ENCODE measurements around the gene TMEM121.

Gene TMEM121

DNA sequence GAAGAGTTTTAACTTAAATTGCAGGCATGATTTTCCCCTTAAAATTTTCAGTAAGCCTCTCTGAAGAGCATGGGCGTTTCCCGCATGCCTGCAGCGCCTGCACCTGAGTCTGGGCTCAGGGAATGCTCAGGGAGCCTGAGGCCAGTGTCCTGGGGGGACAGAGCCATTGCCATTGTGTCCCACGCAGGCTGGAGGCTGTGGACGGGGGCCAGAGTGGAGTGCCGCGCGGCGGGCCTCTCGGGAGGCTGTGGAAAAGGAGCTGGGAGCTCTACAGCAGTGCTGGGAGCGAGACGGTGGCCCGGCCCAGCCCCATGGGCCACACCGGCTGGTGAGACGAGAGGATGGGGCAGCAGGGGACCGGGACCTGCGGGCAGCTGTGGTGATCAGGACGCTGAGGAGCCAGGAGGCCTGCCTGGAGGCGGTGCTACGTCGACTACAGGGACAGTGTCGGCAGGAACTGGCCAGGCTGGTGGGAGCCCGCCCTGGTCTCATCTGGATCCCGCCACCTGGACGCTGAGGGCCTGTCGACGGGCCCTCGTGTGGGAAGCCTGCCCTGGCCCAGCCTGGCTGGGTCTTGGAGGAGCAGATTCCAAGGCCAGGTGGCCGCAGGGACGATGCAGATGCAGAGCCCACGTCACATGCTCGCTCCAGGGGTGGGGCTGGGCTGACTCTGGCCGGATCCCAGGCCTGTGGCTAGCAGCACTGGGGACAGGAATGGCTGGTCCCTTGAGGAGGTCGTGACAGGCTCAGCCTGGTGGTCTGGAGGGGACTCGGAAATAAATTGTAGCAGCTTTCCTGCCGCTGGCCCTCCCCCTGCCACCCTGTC, 27.7 kb upstream of the TMEM121 start:
- FAIRE-seq: no peak

DNA sequence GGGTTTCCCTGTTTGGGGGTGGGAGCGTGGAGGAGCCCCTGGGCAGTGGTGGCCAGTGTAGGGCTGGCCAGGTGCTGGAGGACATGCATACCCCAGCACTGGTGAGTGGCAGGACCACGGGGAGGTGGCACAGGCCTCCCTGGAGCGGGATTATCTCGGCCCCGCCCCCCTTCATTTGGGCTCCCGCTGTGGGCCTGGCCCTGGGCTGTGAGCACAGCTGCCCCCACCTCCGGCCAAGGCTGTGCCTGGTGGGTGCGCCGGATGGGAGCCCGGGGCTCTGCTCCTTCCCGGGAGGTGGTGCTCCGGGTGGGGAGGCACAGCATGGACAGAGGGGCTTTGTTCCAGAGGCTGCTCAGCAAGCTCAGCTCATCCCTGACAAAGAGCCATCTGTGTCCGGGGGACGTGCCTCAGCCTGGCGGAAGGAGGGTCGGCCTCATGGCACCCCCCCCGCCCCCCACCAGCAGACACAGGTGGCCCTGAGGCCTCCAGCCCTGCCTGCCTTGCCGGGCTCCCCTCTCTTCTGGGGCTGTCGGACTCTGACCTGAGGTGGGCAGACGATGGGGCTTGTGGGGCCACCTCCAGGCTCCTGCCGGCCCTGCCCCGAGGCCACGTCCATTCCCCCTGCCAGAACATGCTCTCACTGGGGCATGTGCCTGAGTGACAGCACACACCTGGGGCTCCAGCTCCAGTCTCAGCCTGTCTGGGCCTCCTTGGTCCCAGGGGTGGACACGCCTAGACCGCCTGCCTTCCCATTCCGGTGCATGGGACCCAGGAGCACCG, 26.9 kb upstream of the TMEM121 start:
- FAIRE-seq: no peak

DNA sequence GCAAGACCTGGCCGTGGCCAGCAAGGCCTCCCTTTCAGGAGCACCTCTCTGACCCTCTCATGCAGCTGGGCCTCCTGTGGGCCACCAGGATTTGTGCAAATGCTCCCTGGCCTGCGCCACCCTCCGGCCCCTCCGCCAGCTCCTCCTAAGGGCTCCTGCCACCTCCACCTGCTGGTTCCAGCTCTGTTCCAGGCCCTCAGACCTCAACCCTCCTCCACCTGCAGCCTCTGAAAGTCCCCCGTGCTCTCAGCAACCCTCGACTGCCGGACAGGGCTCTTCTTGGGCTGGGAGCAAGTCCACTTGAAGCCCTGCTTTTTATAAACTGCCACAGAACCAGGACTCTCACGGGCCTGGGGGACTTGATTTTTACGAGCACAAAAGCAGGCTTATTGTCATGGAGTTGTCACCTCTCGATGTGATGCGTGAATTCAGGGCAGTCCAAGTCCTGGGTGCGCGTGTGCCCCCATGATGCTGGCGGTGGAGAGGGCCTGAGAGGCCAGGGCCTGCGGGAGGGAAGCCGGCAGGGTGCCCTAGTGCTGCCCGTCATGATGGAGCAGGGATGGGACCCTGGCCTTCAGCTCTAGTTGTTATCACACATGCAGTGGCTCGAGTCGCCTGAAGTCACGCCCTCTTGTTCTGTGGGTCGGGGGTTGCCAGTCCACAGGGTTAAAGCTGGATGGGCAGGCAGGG, 26.2 kb upstream of the TMEM121 start:
- no peak for FAIRE-seq

DNA sequence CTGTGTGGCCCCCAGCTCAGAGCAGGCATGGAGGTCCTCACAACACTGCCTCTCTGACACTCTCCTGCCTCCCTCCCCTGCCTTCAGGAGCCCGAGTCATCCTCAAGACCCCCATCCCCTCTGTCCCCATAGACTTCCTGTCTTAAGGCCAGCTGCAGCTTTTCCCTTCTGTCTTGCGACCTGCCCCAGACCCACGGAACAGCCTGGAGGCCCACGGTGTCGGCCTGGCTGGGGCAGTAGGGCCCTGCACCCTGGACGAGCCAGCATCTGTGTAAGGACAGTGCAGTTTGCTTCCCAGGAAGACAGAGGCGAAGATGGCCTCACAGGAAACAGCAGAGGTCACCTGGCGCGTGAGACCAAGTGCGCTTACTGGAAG, 25.7 kb upstream of the TMEM121 start:
- FAIRE-seq: no peak

DNA sequence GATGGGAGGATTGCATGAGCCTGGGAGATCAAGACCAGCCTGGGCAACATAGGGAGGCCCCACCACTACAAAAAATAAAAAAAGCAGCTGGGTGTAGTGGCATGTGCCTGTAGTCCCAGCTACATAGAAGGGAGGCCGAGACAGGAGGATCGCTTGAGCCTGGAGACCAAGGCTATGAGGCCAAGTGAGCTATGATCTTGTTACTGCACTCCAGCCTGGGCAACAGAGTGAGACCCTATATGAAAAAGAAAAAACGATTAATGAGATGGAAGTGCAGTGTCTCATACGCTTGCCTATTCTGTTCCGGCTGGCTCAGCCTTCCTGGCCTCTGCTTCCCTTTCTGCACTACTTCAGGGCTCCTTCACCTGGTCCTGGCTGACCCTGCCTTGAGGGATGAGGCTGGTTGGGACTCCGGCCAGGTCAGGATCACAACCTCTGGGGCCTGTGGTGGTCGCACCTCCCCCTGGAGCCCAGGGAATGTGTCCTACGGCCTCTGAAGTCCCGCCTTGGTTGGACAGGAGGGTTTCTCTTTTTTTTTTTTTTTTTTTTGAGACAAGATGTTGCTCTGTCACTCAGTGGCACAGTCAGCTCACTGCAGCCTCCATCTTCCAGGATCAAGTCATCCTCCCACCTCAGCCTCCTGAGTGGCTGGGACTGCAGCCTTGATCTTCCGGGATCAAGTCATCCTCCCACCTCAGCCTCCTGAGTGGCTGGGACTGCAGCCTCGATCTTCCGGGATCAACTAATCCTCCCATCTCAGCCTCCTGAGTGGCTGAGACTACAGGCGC, 24.7 kb upstream of the TMEM121 start:
- no peak for FAIRE-seq

DNA sequence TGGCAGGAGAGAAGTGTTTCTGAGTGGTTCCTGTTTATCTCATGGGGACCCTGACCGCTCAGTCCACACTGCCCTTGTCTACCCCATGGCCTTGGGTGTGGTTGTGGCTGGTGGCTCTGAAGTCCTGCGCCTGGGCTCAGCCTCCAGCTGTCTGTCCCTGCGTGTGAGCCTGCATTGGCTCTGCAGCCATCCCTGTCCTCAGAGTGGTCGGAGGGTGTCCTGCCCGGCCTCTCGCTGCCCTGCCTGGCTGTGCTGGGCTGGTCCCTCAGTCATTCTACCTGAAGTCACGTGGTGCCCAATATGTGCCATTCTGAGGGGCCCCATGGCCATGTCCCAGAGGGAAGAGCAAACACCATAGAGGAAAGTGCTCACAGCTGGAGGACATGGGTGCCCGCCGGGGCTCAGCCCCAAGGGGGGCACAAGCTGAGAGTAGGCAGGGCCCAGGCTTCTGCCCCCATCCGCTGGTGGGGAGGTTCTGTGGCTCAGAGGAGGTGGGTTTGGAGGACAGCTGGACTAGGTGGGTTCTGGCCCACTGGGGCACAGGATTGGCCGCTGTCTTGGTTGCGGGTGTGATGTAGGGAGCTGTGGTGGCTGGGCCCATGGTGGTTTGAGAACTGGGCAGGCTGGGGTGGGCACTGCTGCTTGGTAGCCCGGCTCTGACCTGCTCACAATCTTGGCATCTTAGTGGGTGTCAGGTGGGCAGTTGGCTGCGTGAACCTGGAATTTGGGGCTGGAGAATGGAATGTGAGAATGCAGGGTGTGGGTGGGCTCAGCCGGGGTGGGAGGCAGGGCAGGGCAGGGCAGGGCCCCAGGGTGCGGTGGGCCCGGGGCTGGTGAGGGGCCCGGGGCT, 23.7 kb upstream of the TMEM121 start:
- FAIRE-seq: no peak

DNA sequence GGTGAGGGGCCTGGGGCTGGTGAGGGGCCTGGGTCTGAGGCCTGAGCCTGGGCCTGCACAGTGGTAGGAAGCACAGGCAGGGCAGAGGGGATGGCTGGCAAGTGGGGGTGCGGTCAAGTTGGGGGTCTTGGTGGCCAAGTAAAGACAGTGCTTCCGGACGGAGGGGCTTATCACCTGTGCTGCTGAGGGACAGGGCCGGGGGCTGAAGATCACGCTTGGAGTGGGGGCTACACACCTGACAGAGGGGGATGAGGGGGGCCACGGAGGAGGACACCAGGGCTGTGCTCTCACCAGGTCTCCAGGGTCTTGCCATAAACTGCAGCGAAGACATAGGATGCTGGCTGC, 23.1 kb upstream of the TMEM121 start:
- FAIRE-seq: no peak

DNA sequence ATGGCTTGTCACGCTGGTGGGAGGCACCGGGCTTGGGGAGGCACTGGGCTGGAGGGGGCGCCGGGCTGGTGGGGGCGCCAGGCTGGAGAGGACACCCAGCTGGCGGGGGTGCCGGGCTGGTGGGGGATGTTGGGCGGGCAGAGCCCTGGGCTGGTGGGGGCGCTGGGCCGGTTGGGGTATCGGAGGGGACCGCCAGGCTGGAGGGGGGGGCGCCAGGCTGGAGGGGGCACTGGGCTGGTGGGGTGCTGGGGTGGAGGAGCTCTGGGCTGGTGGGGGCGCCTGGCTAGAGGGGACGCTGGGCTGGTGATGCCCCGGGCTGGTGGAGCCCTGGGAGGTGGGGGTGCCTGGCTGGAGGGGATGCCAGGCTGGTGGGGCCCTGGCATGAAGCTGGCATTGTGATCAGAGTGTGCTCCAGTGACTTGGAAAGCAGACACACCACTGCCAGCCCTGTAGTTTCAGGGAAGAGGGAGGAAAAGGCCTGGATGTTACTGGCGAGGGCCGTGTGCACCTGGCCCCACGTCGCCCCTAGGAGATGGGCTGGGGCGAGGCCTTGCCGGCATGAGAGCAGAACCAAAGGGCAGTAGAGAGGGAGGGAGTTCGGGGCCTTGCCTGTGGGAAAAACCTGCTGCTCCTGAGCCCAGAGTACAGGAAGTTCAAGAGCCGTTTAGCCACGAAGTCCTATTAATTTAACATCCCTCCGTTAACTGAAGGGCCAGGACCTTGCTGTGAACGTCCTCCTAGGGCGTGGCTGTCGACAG, 22.3 kb upstream of the TMEM121 start:
- FAIRE-seq: no peak

DNA sequence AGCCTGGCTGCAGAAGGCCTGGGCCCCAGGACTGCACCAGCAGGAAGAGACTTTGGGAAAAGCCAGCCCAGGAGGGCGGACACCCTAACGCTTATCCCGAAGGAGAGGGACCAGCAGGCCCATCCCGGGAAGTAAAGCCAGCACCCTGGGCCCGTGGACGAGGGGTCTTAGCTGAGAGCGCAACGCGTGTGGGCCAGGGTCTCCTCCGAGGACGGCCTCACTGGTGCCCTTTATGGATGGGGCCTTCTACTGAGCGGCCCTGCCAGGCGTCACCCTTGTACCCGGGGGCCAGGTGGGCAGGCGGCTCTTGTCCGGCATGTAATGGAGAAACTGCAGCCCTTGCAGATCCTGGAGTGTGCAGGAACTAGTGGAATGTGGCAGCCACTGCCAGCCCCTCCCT, 21.3 kb upstream of the TMEM121 start:
- no peak for FAIRE-seq

DNA sequence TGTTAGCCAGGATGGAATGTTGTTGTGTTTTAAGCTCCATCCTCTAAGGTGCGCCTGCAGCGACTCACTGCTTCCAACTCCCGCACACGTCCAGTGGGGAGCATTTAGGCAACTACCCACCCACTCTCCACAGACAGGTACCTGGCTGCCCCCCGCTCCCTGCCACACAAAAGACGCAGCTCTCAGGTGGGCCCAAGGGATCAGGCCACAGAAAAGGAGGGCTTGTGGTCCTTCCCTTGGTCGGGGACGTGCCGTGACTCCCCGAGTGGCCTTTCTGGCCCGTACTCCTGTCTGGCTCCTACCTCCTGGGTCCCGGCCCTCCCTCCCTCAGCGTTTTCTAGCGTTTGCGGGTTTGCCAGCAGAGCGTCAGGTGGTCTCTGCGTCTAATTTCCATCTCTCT, 19.1 kb upstream of the TMEM121 start:
- no peak for FAIRE-seq

DNA sequence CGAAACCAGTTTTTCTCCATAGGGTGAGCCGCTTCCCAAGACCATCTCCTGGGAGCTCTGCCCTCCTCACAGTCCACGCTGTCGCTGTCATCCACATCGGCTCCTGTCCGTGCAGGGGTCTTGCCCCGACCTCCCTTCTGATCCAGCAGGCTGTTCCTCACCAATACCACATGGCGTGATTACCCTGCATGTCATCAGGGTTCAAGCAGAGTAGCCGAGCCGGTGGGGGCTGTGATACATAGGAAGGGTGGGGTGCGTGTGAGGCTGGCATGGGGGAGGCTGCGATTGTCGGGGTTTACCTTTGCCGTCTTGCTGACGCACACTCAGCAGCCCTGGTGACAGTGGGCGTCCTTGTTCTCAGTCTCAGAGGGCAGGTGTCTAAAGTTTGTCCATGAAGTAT, 18.3 kb upstream of the TMEM121 start:
- FAIRE-seq: no peak

DNA sequence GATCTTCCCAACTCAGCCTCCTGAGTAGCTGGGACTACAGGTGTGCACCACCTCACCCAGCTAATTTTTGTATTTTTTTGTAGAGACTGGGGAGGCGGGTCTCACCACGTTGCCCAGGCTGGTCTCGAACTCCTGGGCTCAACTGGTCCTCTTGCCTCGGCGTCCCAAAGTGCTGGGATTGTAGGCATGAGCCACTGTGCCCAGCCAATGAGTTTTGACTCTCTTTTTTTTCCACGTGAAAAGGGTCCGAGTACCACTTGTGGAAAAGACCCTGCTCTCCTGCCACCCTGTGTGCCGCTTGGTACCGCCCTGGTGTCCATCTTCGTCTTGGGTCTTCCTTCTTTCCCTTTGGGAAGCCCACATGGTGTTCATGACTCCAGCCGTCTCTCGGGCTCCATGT, 17.8 kb upstream of the TMEM121 start:
- no peak for FAIRE-seq

DNA sequence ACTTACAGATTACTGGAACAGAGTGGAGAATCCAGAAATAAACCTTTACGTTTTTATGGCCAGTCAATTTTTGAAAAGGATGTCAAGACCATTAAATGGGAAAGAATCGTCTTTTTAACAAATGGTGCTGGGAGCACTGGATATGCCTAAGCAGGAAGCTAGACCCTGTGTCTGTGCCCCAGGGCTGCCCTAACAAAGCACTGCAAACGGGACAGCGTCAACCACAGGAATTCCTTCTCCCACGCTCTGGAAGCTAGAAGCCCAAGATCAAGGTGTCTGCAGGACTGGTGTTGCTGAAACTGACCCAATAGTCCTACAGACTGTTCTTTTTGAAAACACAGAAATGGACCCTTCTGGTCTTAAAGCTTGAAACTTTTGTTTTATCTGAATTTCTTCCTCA, 9.3 kb upstream of the TMEM121 start:
- FAIRE-seq: no peak

DNA sequence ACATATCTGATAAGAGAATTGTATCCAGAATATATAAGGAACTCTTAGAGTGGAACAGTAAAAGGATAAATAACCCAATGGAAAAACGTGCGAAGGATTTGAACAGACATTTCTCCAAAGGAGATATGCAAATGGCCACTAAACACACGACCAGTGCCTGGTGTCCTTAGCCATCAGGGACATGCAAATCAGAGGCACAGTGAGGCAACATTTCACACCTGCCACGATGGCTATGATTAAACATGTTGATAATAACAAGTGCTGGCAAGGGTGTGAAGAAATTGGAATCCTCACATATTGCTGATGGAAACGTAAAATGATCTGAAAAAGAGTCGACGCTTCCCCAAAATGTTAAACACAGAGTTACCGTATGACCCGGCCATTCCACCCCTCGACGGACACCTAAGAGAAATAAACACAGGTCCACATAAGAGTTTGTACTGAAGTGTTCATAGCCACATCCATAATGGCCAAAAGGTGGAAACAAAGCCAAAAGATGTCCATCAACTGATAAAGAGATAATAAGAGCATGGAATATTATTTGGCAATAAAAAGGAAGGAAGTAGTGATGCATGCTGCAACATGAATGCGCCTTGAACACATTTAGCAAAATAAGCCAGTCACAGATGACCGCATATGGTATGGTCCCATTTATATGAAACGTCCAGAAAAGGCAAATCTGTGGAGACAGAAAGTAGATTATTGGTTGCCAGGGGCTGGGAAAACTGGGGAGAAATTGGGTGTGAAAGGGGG, 6.3 kb upstream of the TMEM121 start:
- FAIRE-seq: no peak

DNA sequence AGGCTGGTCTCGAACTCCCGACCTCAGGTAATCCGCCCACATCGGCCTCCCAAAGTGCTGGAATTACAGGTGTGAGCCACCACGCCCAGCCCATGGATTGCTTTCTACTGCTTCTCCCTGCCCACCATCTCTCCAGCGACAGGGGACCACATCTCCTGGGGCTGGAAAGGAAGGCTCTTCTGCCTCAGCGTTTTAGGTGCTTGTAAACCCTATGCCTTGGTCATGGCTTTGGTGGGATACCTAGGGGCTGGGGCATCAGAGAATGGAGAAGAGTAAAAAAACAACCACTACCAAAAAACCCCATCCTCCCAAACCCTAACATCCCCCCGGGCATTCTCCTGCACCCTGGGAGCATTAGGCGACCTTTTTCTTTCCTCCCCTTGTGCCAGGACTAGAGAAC, 1.1 kb upstream of the TMEM121 start:
- FAIRE-seq: no peak

DNA sequence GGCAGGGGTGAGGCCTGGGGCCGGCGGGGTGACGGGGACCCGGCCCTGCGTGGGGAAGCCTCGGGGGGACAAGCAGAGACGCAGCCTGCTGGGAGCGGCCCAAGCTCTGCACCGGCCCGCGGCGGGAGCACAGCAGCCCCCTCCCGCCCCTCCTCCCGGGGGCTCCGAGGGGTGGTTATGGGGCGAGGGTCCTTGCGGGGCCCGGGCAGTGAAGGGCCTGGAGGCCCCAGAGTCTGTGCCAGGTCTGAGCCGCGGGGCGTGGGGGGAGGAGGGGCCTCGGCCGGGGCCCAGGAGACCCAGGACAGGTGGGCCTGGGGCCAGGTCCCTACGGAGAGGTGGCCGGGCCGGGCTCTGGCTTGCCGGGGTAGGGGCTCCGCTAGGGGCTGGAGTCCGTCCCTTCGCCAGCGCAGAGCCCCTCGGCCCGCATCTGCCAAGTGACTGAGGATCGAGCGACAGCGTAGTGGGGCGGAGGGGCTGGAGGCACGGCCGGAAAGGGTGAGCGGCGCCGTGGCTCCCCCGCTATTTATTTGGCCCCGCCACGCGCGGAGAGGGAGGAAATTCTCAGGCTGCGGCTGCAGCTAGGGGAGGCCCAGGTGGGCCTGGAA, 495 bp downstream of the TMEM121 start:
- FAIRE-seq: no peak

DNA sequence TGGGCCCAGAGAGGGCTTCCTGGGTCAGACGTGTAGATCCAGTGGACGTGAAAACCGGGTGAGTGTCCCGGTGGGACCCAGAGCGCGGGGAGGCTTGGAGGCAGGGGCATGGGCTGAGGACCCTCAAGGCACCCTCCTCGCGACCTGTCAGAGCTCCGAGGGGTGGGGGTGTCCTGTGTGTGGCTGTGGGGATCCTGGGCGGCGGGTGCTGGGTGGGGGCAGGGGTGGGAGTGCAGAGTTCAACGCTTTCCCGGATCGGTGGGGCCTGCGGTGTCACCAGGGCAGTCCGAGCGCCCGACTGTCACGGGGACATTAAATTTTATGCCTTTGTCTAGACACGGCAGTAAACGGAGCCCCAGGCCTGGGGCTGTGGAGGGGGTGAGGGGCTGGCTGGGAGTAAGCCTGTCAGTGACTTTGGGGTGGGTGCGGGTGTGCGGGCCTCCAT, 1.0 kb downstream of the TMEM121 start:
- no peak for FAIRE-seq

DNA sequence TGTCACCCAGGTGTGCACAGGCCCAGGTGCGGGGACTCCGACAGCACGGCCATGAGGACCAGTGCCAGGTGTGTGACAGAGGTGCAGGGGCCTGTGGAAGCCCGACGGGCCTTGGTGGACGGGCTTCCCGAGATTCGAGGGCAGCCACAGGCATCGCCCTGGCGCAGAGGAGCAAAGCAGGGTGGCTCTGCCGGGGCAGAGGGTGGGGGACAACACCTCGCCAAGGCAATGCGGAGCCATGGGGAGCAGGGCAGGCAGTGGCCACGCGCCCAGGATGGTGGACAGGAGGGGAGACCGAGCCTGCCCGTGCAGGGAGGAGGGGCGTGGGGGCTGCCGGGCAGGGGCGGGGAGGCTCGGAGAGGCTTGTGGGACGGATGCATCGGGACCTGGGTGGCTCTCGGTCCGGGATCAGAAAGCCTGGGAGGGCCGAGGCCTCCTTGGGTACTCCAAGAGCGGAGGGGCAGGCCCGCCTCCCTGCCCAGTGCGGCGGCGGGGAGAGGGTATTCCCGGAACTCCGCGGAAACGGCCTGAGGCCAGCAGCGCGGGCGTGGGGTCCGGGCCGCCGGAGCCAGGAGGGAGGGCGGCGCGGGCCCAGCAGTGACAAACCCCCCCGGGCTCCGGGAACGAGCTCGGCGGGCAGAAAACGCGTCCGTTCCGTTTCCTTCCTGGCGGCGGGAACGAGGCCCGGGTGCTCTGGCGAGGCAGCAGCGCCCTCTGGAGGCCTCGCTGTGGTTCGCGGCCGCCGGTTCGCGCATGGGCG, 1.6 kb downstream of the TMEM121 start:
- FAIRE-seq: no peak

DNA sequence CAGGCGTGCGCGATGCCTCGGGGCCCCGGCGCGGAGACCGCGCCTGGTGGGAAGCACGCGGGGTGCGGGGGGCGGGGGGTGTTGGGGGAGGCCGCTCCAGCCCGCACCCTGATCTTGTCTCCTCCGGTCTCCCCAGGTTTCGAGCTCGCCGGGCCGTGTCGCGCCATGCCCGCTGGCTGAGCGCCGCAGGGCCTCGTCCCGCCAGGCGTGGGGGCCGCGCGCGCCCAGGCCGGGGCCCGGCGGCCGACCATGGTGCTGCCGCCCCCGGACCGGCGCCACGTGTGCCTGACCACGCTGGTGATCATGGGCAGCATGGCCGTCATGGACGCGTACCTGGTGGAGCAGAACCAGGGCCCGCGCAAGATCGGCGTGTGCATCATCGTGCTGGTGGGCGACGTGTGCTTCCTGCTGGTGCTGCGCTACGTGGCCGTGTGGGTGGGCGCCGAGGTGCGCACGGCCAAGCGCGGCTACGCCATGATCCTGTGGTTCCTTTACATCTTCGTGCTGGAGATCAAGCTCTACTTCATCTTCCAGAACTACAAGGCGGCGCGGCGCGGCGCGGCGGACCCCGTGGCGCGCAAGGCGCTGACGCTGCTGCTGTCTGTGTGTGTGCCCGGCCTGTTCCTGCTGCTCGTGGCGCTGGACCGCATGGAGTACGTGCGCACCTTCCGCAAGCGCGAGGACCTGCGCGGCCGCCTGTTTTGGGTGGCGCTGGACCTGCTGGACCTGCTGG, 2.4 kb downstream of the TMEM121 start:
- FAIRE-seq: no peak
